ENCODE data around the gene YAE1.

- TF ChIP-seq EZH2 (IDR thresholded peaks at IDR 0.05; ENCODE audit: low read depth) (no peak), CTCF (conservative IDR thresholded peaks at IDR 0.05) (no peak)
These were observed 40.3 kb upstream of the YAE1 start for GRCh38 chr7:39525926-39526325.

Measured in PC-9 (cell line).